Type B pancreatic cell (in vitro differentiated cells): Measurements from ENCODE around the gene STUM. TPM values are rescaled to one million over a fixed set of nuclear protein-coding genes. Genes with fewer than 3 reads are reported as not detected.

ENCODE experiments used
- DNase-seq: peaks from one replicate; pipeline ENCODE4 v3.0.0; 2021; ENCODE audit warnings: mixed read lengths; ENCODE audit not compliant: unreplicated experiment; ENCODE audit errors: extremely low spot score
- H3K27ac Mint-ChIP-seq: 2 replicates; pipeline ENCODE4 v1.8.0; 2021; ENCODE audit warnings: mild to moderate bottlenecking, mixed read lengths
- H3K27me3 Mint-ChIP-seq: 2 replicates; pipeline ENCODE4 v1.8.0; 2021; ENCODE audit warnings: mixed read lengths
- H3K36me3 Mint-ChIP-seq: 2 replicates; pipeline ENCODE4 v1.8.0; 2021; ENCODE audit warnings: mixed read lengths
- H3K4me1 Mint-ChIP-seq: one replicate; pipeline ENCODE4 v1.8.0; 2021; ENCODE audit warnings: mixed read lengths; ENCODE audit not compliant: unreplicated experiment
- H3K4me3 Mint-ChIP-seq: 2 replicates; pipeline ENCODE4 v1.8.0; 2021; ENCODE audit warnings: mild to moderate bottlenecking, mixed read lengths
- H3K9me3 Mint-ChIP-seq: 2 replicates; pipeline ENCODE4 v1.8.0; 2021; ENCODE audit warnings: mixed read lengths
- total RNA-seq: library from RNA; stranded (reverse); gene quantifications from 2 replicates; pipeline ENCODE4 v1.2.1, GENCODE V29; 2021; ENCODE audit warnings: low replicate concordance
- TF ChIP-seq, protein P1 (sequence below): fragments of 200-600 bp; sonication (generic); conservative IDR thresholded peaks from 2 replicates; pipeline ENCODE4 v1.5.0; 2021; ENCODE audit warnings: antibody characterized with exemption, mild to moderate bottlenecking

STUM gene
- total RNA-seq, 1 donor from 2014 or later: 2.8 TPM

DNA sequence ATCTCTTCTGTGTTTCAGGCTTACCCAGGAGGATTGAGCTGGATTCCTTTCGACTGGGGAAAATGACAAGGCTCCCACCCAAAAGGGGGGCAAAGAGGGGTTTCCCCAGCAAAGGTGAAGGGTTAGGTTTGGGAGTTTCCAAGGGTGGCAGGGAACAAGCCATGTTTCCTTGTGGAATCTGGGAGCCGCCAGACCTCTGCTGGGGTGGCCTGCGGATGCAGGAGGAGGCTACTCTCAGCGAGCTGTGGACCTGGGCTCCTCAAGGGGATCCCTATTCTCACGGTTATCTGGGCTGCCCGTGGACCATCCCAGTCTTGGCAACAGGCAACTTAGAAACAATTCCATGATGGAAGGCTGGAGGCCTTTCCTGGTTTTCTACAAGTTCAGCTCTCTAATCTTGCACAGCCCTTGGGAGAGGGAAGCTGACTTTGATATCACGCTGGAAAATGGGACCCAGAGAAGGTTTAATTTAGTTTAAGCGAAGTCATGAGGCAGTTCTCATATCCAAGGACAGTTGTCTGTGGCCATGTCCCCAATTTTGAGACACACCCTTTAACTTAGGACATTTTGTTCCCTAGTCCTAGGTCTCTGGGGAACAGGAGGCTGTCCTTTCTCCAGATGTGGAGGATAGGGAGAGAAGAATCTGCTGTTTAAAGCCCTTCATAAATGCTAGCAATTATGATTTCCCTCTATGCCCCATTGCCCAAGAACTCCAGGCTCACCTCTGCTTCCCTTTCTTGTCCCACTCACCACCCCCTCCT is 24.7 kb upstream of the STUM start:
- TF ChIP-seq, protein P1, sequence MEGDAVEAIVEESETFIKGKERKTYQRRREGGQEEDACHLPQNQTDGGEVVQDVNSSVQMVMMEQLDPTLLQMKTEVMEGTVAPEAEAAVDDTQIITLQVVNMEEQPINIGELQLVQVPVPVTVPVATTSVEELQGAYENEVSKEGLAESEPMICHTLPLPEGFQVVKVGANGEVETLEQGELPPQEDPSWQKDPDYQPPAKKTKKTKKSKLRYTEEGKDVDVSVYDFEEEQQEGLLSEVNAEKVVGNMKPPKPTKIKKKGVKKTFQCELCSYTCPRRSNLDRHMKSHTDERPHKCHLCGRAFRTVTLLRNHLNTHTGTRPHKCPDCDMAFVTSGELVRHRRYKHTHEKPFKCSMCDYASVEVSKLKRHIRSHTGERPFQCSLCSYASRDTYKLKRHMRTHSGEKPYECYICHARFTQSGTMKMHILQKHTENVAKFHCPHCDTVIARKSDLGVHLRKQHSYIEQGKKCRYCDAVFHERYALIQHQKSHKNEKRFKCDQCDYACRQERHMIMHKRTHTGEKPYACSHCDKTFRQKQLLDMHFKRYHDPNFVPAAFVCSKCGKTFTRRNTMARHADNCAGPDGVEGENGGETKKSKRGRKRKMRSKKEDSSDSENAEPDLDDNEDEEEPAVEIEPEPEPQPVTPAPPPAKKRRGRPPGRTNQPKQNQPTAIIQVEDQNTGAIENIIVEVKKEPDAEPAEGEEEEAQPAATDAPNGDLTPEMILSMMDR: no peak
- H3K27me3 Mint-ChIP-seq: peaks cover 23% of the 10 kb centered on the region
- H3K4me1 Mint-ChIP-seq: peaks cover 10% of the 10 kb centered on the region
- H3K36me3 Mint-ChIP-seq: no peaks in the 10 kb centered on the region
- H3K9me3 Mint-ChIP-seq: no peaks in the 10 kb centered on the region
- peak; percentile 47 for DNase-seq
- no peak overlapping the region for H3K27ac Mint-ChIP-seq
- H3K4me3 Mint-ChIP-seq: no peak overlapping the region

DNA sequence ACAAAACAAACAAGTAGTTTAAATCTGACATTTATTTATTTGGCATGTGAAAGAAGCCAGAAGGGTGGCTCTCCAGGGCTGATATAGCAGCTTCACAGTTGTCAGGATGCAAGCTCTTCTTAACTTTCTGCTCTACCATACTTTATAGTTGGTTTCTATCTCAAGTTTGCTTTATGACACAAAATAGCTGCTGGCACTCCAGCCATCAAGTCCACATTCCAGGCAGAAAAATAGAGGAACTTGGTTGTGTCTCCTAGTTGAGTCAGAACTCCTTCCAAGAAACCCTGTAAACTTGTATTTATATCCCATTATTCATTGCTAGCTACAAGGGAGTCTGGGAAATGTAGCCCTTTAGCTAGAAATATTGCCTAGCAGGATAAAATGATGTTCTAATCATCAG is 24.0 kb upstream of the STUM start:
- Mint-ChIP-seq H3K9me3 (no peaks in the 10 kb centered on the region), H3K27me3 (peaks cover 27% of the 10 kb centered on the region), H3K27ac (no peak overlapping the region), H3K4me3 (no peak overlapping the region), H3K4me1 (peaks cover 10% of the 10 kb centered on the region), H3K36me3 (no peaks in the 10 kb centered on the region)
- DNase-seq: no peak
- TF ChIP-seq, protein P1: no peak

DNA sequence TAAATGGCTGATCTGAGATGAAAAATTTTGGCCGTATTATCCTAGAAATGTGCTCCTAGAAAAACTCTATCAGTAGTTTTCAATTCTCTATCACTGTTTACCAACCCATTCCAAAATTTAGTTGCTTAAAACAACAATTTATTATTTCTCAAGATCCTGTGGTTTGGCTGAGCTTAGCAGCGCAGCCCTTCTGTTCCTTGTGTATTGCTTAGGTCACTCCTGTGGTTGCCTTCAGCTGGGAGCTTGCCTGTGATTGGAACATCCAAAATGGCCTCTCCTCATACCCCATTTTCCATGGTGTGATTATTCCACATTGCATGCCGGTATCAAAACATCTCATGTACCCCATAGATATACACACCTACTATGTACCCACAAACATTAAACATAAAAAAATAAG is 22.8 kb upstream of the STUM start:
- peaks cover 18% of the 10 kb centered on the region for H3K27me3 Mint-ChIP-seq

DNA sequence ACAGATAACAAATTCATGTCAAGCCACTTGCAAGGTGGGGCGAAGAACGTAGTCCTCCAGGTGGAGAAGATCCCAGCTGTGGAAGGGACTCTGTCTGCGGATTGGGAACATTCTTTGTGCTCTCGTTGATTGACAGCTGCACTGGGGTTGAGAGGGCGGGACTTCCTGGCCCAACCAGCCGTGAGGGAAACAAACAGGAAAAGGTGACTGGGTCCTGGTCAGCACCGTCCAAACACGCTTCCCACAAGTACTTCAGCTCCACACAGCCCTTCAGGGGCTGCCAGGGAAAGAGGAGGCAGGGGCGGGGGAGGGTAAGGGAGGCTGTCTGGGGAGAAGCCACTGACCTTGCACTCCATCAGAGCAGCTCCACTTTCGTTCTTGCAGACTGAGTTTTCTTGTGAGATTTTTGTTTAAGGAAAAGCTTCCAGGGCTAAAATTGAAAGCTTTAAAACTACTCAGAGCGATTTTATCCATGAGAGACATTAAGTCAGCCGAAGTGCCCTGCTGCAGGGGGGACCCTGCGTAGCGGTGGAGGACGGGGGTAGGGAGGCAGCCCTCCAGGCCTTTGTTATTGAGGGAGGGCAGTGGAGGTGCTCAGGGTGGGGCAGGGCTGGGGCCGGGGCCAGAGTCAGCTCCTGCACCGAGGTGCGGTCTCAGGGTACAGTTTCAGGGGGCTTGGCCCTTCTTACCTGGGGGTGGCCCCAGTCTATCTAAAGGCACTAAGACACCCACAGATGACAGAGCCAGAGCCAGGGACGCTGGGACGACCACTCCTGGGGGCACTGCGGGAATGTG is 21.6 kb upstream of the STUM start:
- H3K36me3 Mint-ChIP-seq: no peaks in the 10 kb centered on the region
- H3K4me3 Mint-ChIP-seq: no peak overlapping the region
- DNase-seq: no peak
- H3K27me3 Mint-ChIP-seq: peaks cover 24% of the 10 kb centered on the region
- TF ChIP-seq, protein P1: no peak
- H3K9me3 Mint-ChIP-seq: no peaks in the 10 kb centered on the region
- peak overlapping the region; percentile 26 for H3K27ac Mint-ChIP-seq
- peaks cover 13% of the 10 kb centered on the region for H3K4me1 Mint-ChIP-seq

More for the DNA sequence above, 22.8 kb upstream of the STUM start:
- Mint-ChIP-seq H3K36me3 (no peaks in the 10 kb centered on the region), H3K9me3 (no peaks in the 10 kb centered on the region), H3K4me3 (no peak overlapping the region), H3K4me1 (peaks cover 4% of the 10 kb centered on the region), H3K27ac (no peak overlapping the region)
- TF ChIP-seq, protein P1: no peak
- DNase-seq: no peak

DNA sequence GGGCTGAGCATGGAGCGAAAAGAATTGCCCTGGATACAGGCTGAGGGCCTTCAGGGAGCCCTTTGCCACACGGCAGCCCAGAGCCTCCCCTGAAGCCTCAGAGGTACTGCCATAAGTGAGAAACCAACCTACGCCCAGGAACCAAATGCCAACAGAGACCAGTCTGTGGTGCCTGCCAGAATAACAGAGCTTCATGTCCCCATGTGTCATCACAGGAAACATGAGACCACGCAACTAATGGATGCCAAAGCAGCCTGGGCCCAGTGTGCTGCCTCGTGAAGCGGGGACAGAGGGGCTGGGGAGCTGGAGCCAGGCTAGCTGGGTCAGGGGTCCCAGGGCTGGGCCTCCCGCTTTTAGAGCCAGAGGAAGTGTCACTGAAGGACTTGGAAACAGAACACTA is 18.7 kb upstream of the STUM start:
- Mint-ChIP-seq H3K27ac (no peak overlapping the region), H3K4me1 (peaks cover 13% of the 10 kb centered on the region), H3K9me3 (no peaks in the 10 kb centered on the region), H3K36me3 (no peaks in the 10 kb centered on the region), H3K27me3 (peaks cover 13% of the 10 kb centered on the region), H3K4me3 (no peak overlapping the region)
- no peak for DNase-seq
- TF ChIP-seq, protein P1: no peak
